Upper lobe of right lung (tissue), 1 donor: ENCODE data around the gene ZNF573. TPM values are rescaled to one million over a fixed set of nuclear protein-coding genes. Genes with fewer than 3 reads are reported as not detected.
A peak's percentile ranks its signal among the peaks of the same experiment; 100 is the strongest.

ENCODE experiments used
- ATAC-seq: fragments of 200-7000 bp; cut with Tn5 transposase; one replicate; pipeline ENCODE4 v1.9.1; 2020; ENCODE audit warnings: mild to moderate bottlenecking, moderate library complexity
- DNase-seq: peaks from one replicate; pipeline ENCODE4 v3.0.0-alpha.2; 2020
- H3K27ac ChIP-seq: fragments of 200-600 bp; one replicate; pipeline ENCODE4 v1.8.0; 2022
- H3K27me3 ChIP-seq: fragments of 200-600 bp; one replicate; pipeline ENCODE4 v1.8.0; 2022; ENCODE audit warnings: mild to moderate bottlenecking
- H3K36me3 ChIP-seq: fragments of 200-600 bp; one replicate; pipeline ENCODE4 v1.8.0; 2022
- H3K4me1 ChIP-seq: fragments of 200-600 bp; one replicate; pipeline ENCODE4 v1.8.0; 2022
- H3K4me3 ChIP-seq: fragments of 200-600 bp; one replicate; pipeline ENCODE4 v1.8.0; 2022; ENCODE audit warnings: mild to moderate bottlenecking
- H3K9me3 ChIP-seq: fragments of 200-600 bp; one replicate; pipeline ENCODE4 v1.8.0; 2022
- CTCF ChIP-seq: fragments of 200-600 bp; IDR thresholded peaks from one replicate; pipeline ENCODE4 v1.8.0; 2022; ENCODE audit warnings: antibody characterized with exemption
- intact Hi-C: fragments of 100-400 bp; cut with DNase I; formaldehyde crosslinking; loops from one replicate; pipeline ENCODE4 v1.11.0; 2022
- total RNA-seq: library from RNA; stranded (reverse); fragmentation: NEBNext Ultra II Directional; extraction: Animal tissue kit (Norgen Biotek cat#: 25700); gene quantifications from one replicate; pipeline ENCODE4 v1.2.1, GENCODE V29; 2021
- donor health status: DM: no; HTN: yes; CAD: no; lungs with severe emphysema.

Gene ZNF573
- total RNA-seq, 1 donor from 2014 or later, result 13.0 TPM

- no peak overlapping the region for H3K27ac ChIP-seq
- DNase-seq (no peak), ATAC-seq (no peak)
- H3K36me3 ChIP-seq, result peaks cover 18% of the 10 kb centered on the region
- H3K9me3 ChIP-seq, result peaks cover 45% of the 10 kb centered on the region
- H3K4me3 ChIP-seq, result no peak overlapping the region
- no peaks in the 10 kb centered on the region for H3K27me3 ChIP-seq
- intact Hi-C loops, result no loop called here
- H3K4me1 ChIP-seq, result no peaks in the 10 kb centered on the region
- TF ChIP-seq CTCF, result no peak
Observed at GRCh38 chr19:37738371-37738770, 41.0 kb downstream of the ZNF573 start.

GRCh38 chr19:37725181-37725580, 54.2 kb downstream of the ZNF573 start:
- no peaks in the 10 kb centered on the region for H3K9me3 ChIP-seq
- ATAC-seq (no peak), DNase-seq (no peak)
- intact Hi-C loops, result no loop called here
- H3K4me1 ChIP-seq, result no peaks in the 10 kb centered on the region
- no peaks in the 10 kb centered on the region for H3K36me3 ChIP-seq
- TF ChIP-seq CTCF, result no peak
- no peak overlapping the region for H3K4me3 ChIP-seq
- no peaks in the 10 kb centered on the region for H3K27me3 ChIP-seq
- H3K27ac ChIP-seq, result no peak overlapping the region

GRCh38 chr19:37719927-37720265, 59.5 kb downstream of the ZNF573 start:
- Histone ChIP-seq H3K27ac (peak overlapping the region; percentile 86), H3K4me3 (peak overlapping the region; percentile 94), H3K36me3 (no peaks in the 10 kb centered on the region), H3K4me1 (peaks cover 8% of the 10 kb centered on the region), H3K9me3 (no peaks in the 10 kb centered on the region), H3K27me3 (no peaks in the 10 kb centered on the region)
- TF ChIP-seq CTCF, result no peak
- DNase-seq (no peak), ATAC-seq (no peak)
- intact Hi-C loops, result no loop called here

DNA sequence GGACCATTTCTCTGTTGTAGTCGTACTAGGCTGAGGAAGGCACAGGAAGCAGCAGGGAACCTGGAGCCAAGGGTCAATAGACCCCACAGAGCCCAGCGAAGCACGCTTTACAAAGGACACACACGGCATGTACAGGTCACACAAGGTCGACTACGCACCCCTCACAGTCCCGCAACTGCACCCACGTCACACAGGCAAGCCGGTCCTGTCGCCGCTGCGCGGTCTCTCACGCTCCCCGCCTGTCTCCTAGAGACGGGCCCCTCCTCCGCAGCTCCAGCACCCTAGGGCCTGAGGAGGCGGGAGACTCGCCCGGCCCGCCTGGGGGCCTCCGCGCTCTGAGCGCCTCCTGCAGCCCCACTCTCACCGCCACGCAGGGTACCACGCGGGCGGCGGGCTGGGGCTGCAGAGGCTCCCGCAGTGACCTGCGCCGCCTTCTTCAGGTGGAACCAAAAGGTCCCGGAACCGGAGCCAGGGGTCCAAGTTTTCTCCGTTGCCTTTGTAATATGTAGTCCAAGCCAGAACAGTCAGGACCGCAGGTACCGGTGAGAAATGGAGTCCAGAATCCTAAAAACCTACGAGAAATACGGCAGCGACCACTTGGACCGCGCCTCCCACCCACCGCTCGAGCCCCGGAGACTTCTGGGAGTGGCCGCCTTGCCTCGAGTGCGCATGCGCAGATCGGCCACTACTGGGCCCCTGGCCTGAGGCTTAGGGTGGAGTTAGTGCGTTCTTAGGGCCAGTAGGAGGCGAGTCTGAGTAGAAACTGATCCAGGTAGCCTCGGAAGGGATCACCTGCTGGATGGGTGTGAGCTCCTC, 60.1 kb downstream of the ZNF573 start, which contains the start of gene ZNF607:
Gene ZNF607 (minus strand): TSS at position 651 of the 816 bp plus-strand sequence. CDS start 8,143 bp downstream, outside the sequence.
- intact Hi-C loops, result no loop called here
- Histone ChIP-seq H3K9me3 (no peaks in the 10 kb centered on the region), H3K4me3 (peak within 1 kb of the TSS; percentile 94), H3K27ac (peak within 1 kb of the TSS; percentile 86), H3K4me1 (peaks cover 8% of the 10 kb centered on the region), H3K27me3 (no peaks in the 10 kb centered on the region), H3K36me3 (no peaks in the 10 kb centered on the region)
- DNase-seq (peak; percentile 94), ATAC-seq (peak; percentile 99)
- peak; percentile 62 for TF ChIP-seq CTCF

- DNase-seq (no peak), ATAC-seq (no peak)
- Histone ChIP-seq H3K4me3 (peak overlapping the region; percentile 94), H3K27ac (no peak overlapping the region), H3K9me3 (no peaks in the 10 kb centered on the region), H3K4me1 (peaks cover 8% of the 10 kb centered on the region), H3K27me3 (no peaks in the 10 kb centered on the region), H3K36me3 (no peaks in the 10 kb centered on the region)
- intact Hi-C loops, result no loop called here
- TF ChIP-seq CTCF, result no peak
Observed at GRCh38 chr19:37718304-37718703, 61.1 kb downstream of the ZNF573 start.
